HepG2 (cell line): ENCODE data around the gene CSF3R. TPM values are rescaled to one million over a fixed set of nuclear protein-coding genes. Genes with fewer than 3 reads are reported as not detected.

Experiments used
- ATAC-seq: fragments of 200-7000 bp; cut with Tn5 transposase; 3 replicates; pipeline ENCODE4 v1.9.1; 2020; ENCODE audit warnings: mild to moderate bottlenecking, moderate library complexity
- BruUV-seq: library from RNA; stranded (reverse); fragments of 400-500 nt; replicated peaks from 2 replicates; lab custom pipeline; 2021; lab: Mats Ljungman, UMichigan
- CTCF ChIA-PET: fragments of 300-600 bp; formaldehyde crosslinking; extraction: SDS; loops from one replicate; lab custom pipeline; 2021; ENCODE audit warnings: low total read pairs, inconsistent platforms, low intra/inter-chr PET ratio; lab: Yijun Ruan, JAX
- POLR2A ChIA-PET: fragments of 350-600 bp; sonication (Branson Sonifier 250); formaldehyde crosslinking; loops from one replicate; lab custom pipeline; 2020; ENCODE audit warnings: antibody characterized with exemption, inconsistent platforms; lab: Yijun Ruan, JAX
- DNase-seq: peaks from one replicate; pipeline ENCODE4 v3.0.0-alpha.2; 2015; ENCODE audit warnings: low spot score
- FAIRE-seq: peaks from 3 replicates; lab custom pipeline; 2011; peaks lifted over from hg19 to GRCh38; lab: Jason Lieb, UNC
- H2AFZ ChIP-seq: one replicate; pipeline ENCODE4 v1.6.1; 2011; ENCODE audit warnings: low read length, inconsistent platforms
- H3K27ac ChIP-seq: fragments of 300-600 bp; 3 replicates; pipeline ENCODE4 v1.8.0; 2011; ENCODE audit warnings: mixed run types, mild to moderate bottlenecking, mixed read lengths, low read length, inconsistent platforms; ENCODE audit not compliant: insufficient read depth; ENCODE audit errors: extremely low read length
- H3K27me3 ChIP-seq, 2 experiments: fragments of 200-600 bp in 1 of 2; 2 replicates in 1 of 2; 3 replicates in 1 of 2; pipeline versions ENCODE4 v1.6.0 to v1.8.0; 2011; ENCODE audit warnings: low read length in 2 of 2, mild to moderate bottlenecking in 2 of 2, moderate library complexity in 2 of 2, inconsistent platforms in 1 of 2; ENCODE audit not compliant: insufficient read depth in 2 of 2, control insufficient read depth in 1 of 2
- H3K36me3 ChIP-seq, 2 experiments: fragments of 200-600 bp in 1 of 2; replicated peaks in 1 of 2; 2 replicates in 1 of 2; 3 replicates in 1 of 2; pipeline versions ENCODE4 v1.5.1 to v1.8.0; 2011; ENCODE audit warnings: low read length in 2 of 2, inconsistent platforms in 1 of 2; ENCODE audit not compliant: insufficient read depth in 2 of 2, control insufficient read depth in 1 of 2
- H3K4me1 ChIP-seq: 2 replicates; pipeline ENCODE4 v1.5.1; 2012; ENCODE audit warnings: low read length, inconsistent platforms; ENCODE audit not compliant: insufficient read depth
- H3K4me2 ChIP-seq: 2 replicates; pipeline ENCODE4 v1.6.0; 2011; ENCODE audit warnings: low read depth, low read length, inconsistent platforms
- H3K4me3 ChIP-seq, 3 experiments: fragments of 200-600 bp in 1 of 3; sonication (generic), shearing (Covaris generic) in 1 of 3; replicated peaks in 1 of 3; 2 replicates each; pipeline ENCODE4 v1.5.1; 2011 to 2016; ENCODE audit warnings: low read length in 3 of 3, inconsistent platforms in 2 of 3, low read depth in 2 of 3, mild to moderate bottlenecking in 2 of 3, control low read depth in 1 of 3, mixed read lengths in 1 of 3; ENCODE audit not compliant: insufficient read depth in 1 of 3
- H3K79me2 ChIP-seq: one replicate; pipeline ENCODE4 v1.6.1; 2011; ENCODE audit warnings: low read length, inconsistent platforms; ENCODE audit not compliant: insufficient read depth
- H3K9ac ChIP-seq: 2 replicates; pipeline ENCODE4 v1.6.0; 2011; ENCODE audit warnings: mild to moderate bottlenecking, low read depth, low read length, inconsistent platforms; ENCODE audit not compliant: insufficient read depth
- H3K9me3 ChIP-seq: 2 replicates; pipeline ENCODE4 v1.5.1; 2012; ENCODE audit warnings: mild to moderate bottlenecking, low read length
- H4K20me1 ChIP-seq: 2 replicates; pipeline ENCODE4 v1.6.0; 2011; ENCODE audit warnings: inconsistent platforms, mild to moderate bottlenecking, low read length, moderate library complexity; ENCODE audit not compliant: insufficient read depth
- SIX4 ChIP-seq: sonication (generic); formaldehyde crosslinking; IDR thresholded peaks from 2 replicates; pipeline ENCODE4 v1.4.0; 2020; ENCODE audit warnings: missing genetic modification reagents
- ZNF263 ChIP-seq: sonication (generic); formaldehyde crosslinking; IDR thresholded peaks from 2 replicates; pipeline ENCODE4 v1.4.0; 2020; ENCODE audit warnings: missing genetic modification reagents
- WGBS: methylation state at CpG from one replicate; pipeline ENCODE4 v1.1.6; 2017; ENCODE audit warnings: low lambda C conversion rate; 5-methylcytosine and 5-hydroxymethylcytosine counted together
- in situ Hi-C: cut with HindIII; loops from 2 replicates; pipeline ENCODE4 v1.10.0; 2017; ENCODE audit warnings: low pct_unique_long_range_greater_than_20kb; ENCODE audit not compliant: extremely low pct_ligation_motif_present
- intact Hi-C: fragments of 100-400 bp; cut with micrococcal nuclease; formaldehyde crosslinking; loops from one replicate; pipeline ENCODE4 v1.10.0; 2022; ENCODE audit not compliant: unreplicated experiment
- polyA plus RNA-seq, 8 experiments: library from polyadenylated mRNA; depleted of rRNA in 3 of 8; stranded (reverse) in 7 of 8; unstranded in 1 of 8; fragments of >200 nt; fragmentation: Illumina TruSeq in 4 of 8; extraction: Trizol in 4 of 8; gene quantifications; 2 replicates each; pipeline versions ENCODE4 v1.2.1 to v1.2.3, GENCODE V29; 2011 to 2016; ENCODE audit warnings: low read depth in 4 of 8, missing spikeins in 1 of 8, mixed read lengths in 1 of 8; ENCODE audit not compliant: insufficient read depth in 1 of 8
- total RNA-seq, 5 experiments: library from RNA; depleted of rRNA; stranded (reverse); fragments of >200 nt; fragmentation: Illumina TruSeq; extraction: Trizol; gene quantifications; 2 replicates each; pipeline ENCODE4 v1.2.3, GENCODE V29; 2016; ENCODE audit warnings: low read depth in 1 of 5
- TF ChIP-seq, protein P1 (sequence below): sonication (generic); formaldehyde crosslinking; conservative IDR thresholded peaks from 2 replicates; pipeline ENCODE4 v1.4.0; 2020; ENCODE audit warnings: mild to moderate bottlenecking, missing genetic modification reagents, moderate library complexity
- TF ChIP-seq, protein P2 (sequence below): sonication (generic); formaldehyde crosslinking; IDR thresholded peaks from 2 replicates; pipeline ENCODE4 v1.4.0; 2020; ENCODE audit warnings: missing genetic modification reagents, borderline replicate concordance
- TF ChIP-seq, protein P3 (sequence below): sonication (generic); formaldehyde crosslinking; IDR thresholded peaks from 2 replicates; pipeline ENCODE4 v1.4.0; 2020; ENCODE audit warnings: missing genetic modification reagents

CSF3R gene
- total and polyA plus RNA-seq, 2 of the 13 experiments (the other 11 are each of a cell fraction or from before 2014, with no cell fraction given): 11.9 to 28.8 TPM

DNA sequence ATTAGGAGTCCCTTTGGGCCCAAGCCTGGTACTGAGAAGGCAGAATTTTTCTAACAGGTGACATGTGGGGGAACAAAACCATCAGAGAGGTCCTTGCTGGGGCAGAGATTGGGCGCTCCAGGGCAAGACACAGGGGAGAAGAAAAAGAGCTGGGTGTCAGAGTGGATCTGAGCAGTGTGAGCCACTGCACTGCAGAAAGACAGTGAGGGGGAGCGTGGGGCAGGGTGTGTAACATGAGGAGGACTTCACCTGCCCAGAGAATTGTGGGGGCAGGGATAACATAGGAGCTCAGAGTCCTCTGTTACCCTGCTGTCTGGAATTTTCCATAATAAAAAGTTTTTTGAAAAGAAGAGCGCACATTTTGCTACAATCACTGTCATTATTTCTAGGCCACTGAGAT lies 25.5 kb upstream of the CSF3R start:
- ChIA-PET POLR2A (interaction anchor here (1.3 kb wide), 1 partner anchor 8 kb away, joined by 3 read pairs; no protein-coding TSS in a partner anchor), CTCF (no interaction called here)
- no peaks in the 10 kb centered on the region for H3K36me3 ChIP-seq
- H3K4me1 ChIP-seq: peaks cover 40% of the 10 kb centered on the region
- intact Hi-C loops (no loop called here), in situ Hi-C loops (no loop called here)
- no peaks in the 10 kb centered on the region for H3K79me2 ChIP-seq
- peak overlapping the region; percentile 46; the same call in 1 of the 2 replicates for H3K4me2 ChIP-seq
- no TSS peak for BruUV-seq
- no peak overlapping the region for H3K9ac ChIP-seq
- H3K4me3 ChIP-seq: peak overlapping the region in 1 of 3 experiments; percentile 27; a peak in 1 of 6 replicates
- 50% methylated on average over 3 of the region's 3 CpGs for WGBS
- DNase-seq (no peak), FAIRE-seq (no peak), ATAC-seq (peak; percentile 57; the same call in 2 of the 3 replicates)
- H3K27me3 ChIP-seq: no peaks in the 10 kb centered on the region
- no peaks in the 10 kb centered on the region for H4K20me1 ChIP-seq
- H3K9me3 ChIP-seq: no peaks in the 10 kb centered on the region
- TF ChIP-seq, protein P1, sequence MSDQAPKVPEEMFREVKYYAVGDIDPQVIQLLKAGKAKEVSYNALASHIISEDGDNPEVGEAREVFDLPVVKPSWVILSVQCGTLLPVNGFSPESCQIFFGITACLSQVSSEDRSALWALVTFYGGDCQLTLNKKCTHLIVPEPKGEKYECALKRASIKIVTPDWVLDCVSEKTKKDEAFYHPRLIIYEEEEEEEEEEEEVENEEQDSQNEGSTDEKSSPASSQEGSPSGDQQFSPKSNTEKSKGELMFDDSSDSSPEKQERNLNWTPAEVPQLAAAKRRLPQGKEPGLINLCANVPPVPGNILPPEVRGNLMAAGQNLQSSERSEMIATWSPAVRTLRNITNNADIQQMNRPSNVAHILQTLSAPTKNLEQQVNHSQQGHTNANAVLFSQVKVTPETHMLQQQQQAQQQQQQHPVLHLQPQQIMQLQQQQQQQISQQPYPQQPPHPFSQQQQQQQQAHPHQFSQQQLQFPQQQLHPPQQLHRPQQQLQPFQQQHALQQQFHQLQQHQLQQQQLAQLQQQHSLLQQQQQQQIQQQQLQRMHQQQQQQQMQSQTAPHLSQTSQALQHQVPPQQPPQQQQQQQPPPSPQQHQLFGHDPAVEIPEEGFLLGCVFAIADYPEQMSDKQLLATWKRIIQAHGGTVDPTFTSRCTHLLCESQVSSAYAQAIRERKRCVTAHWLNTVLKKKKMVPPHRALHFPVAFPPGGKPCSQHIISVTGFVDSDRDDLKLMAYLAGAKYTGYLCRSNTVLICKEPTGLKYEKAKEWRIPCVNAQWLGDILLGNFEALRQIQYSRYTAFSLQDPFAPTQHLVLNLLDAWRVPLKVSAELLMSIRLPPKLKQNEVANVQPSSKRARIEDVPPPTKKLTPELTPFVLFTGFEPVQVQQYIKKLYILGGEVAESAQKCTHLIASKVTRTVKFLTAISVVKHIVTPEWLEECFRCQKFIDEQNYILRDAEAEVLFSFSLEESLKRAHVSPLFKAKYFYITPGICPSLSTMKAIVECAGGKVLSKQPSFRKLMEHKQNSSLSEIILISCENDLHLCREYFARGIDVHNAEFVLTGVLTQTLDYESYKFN (CRISPR knock-in tag): 0 out of 2 replicates have a peak, but pooled peaks have one; percentile 21
- TF ChIP-seq SIX4 (CRISPR knock-in tag) (peak; percentile 74), ZNF263 (peak; percentile 41; the same call in 1 of the 2 replicates)
- TF ChIP-seq, protein P2, sequence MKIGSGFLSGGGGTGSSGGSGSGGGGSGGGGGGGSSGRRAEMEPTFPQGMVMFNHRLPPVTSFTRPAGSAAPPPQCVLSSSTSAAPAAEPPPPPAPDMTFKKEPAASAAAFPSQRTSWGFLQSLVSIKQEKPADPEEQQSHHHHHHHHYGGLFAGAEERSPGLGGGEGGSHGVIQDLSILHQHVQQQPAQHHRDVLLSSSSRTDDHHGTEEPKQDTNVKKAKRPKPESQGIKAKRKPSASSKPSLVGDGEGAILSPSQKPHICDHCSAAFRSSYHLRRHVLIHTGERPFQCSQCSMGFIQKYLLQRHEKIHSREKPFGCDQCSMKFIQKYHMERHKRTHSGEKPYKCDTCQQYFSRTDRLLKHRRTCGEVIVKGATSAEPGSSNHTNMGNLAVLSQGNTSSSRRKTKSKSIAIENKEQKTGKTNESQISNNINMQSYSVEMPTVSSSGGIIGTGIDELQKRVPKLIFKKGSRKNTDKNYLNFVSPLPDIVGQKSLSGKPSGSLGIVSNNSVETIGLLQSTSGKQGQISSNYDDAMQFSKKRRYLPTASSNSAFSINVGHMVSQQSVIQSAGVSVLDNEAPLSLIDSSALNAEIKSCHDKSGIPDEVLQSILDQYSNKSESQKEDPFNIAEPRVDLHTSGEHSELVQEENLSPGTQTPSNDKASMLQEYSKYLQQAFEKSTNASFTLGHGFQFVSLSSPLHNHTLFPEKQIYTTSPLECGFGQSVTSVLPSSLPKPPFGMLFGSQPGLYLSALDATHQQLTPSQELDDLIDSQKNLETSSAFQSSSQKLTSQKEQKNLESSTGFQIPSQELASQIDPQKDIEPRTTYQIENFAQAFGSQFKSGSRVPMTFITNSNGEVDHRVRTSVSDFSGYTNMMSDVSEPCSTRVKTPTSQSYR (CRISPR knock-in tag): peak; percentile 72
- TF ChIP-seq, protein P3, sequence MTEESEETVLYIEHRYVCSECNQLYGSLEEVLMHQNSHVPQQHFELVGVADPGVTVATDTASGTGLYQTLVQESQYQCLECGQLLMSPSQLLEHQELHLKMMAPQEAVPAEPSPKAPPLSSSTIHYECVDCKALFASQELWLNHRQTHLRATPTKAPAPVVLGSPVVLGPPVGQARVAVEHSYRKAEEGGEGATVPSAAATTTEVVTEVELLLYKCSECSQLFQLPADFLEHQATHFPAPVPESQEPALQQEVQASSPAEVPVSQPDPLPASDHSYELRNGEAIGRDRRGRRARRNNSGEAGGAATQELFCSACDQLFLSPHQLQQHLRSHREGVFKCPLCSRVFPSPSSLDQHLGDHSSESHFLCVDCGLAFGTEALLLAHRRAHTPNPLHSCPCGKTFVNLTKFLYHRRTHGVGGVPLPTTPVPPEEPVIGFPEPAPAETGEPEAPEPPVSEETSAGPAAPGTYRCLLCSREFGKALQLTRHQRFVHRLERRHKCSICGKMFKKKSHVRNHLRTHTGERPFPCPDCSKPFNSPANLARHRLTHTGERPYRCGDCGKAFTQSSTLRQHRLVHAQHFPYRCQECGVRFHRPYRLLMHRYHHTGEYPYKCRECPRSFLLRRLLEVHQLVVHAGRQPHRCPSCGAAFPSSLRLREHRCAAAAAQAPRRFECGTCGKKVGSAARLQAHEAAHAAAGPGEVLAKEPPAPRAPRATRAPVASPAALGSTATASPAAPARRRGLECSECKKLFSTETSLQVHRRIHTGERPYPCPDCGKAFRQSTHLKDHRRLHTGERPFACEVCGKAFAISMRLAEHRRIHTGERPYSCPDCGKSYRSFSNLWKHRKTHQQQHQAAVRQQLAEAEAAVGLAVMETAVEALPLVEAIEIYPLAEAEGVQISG (CRISPR knock-in tag): no peak
- H3K27ac ChIP-seq: no peak overlapping the region
- no peak overlapping the region for H2AFZ ChIP-seq
